GM21526 (cell line): ENCODE results near the gene MMP13.
A peak's percentile ranks its signal among the peaks of the same experiment; 100 is the strongest.

ENCODE experiments used
- ATAC-seq: cut with Tn5 transposase; IDR thresholded peaks from one replicate; pipeline ENCODE4 v1.9.1; 2021; ENCODE audit warnings: moderate library complexity; ENCODE audit not compliant: unreplicated experiment, low FRiP score

MMP13 gene

DNA sequence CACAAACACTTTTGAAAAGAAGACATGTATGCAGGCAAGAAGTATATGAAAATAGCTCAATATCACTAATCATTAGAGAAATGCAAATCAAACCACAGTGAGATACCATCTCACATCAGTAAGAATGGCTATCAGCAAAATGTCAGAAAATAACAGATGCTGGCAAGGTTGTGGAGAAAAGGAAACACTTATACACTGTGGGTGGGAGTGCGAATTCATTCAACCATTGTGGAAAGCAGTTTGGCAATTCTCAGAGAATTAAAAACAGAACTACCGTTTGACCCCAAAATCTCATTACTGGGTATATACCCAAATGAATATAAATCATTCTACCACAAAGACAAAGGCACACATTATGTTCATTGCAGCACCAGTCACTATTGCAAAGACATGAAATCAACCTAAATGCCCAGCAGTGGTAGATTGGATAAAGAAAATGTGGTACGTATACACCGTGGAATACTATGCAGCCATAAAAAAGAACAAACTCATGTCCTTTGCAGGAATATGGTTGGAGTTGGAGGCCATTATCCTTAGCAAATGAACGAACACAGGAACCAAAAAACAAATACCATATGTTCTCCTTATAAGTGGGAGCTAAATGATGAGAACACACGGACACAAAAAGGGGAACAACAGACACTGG is 18.5 kb downstream of the MMP13 start:
- ATAC-seq = no peak

GRCh38 chr11:102935514-102935913 is 20.0 kb downstream of the MMP13 start:
- ATAC-seq = no peak

- ATAC-seq = no peak
Measured at GRCh38 chr11:102934735-102935134, 20.8 kb downstream of the MMP13 start.

DNA sequence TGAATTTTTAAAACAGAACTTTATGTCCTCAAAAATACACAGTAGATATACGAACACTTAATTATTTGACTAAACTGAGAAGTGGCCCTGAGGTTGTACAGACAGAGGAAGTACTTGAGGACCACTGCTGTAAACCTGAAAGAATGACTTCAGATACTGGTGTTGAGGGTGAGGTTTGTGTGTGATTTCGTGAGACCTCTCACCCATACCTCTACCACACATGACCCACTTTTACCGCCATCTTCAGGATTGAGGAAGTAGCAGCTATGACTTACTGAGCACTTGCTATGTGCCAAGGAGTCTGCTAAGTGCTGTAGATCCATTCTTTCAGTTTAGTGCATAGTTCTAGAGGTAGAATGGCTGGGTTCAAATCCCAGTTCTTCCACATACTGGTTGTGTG is 21.9 kb downstream of the MMP13 start:
- peak; percentile 64 for ATAC-seq

- ATAC-seq = no peak
Measured at GRCh38 chr11:102932678-102933077, 22.9 kb downstream of the MMP13 start.

GRCh38 chr11:102930451-102930850 is 25.1 kb downstream of the MMP13 start:
- no peak for ATAC-seq

DNA sequence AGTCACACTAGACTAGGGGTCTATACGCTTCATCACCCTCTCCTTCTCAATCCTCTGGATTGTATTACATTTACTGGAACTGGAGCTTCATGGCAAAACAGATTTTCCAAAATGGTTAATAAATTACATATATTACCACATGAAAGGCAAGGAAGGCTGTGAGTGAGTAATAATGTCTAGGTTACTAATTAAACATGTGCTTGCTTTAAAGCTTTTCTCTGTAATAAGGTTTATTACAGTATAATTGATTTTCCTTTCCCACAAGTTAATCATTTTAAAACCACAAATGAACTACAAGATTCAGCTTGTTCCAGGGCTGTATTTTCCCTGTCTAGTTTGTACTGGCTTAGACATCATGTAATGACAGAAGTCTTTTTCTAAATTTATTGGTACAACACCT is 25.6 kb downstream of the MMP13 start:
- no peak for ATAC-seq

- ATAC-seq = no peak
Measured at GRCh38 chr11:102929166-102929565, 26.4 kb downstream of the MMP13 start.

DNA sequence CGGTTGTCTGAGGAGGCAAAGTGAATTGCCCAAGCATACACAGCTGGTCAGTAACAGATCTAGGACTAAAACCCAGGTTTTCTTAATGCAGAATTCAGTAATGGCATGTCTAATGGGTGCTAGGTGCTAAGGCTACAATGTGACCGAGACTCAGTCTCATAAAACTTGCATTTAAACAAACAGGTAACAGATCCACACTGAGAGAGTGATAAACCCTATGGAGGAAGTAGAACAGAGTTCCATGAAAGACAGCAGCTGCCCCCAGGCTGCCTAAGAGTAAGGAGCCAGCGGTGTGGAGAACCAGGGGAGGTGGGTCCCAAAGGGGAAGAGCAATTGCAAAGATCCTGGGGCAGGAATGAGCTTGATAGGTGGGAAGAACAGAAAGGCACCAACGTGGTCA is 27.3 kb downstream of the MMP13 start:
- ATAC-seq = no peak

GRCh38 chr11:102927624-102927990 is 27.9 kb downstream of the MMP13 start:
- no peak for ATAC-seq

DNA sequence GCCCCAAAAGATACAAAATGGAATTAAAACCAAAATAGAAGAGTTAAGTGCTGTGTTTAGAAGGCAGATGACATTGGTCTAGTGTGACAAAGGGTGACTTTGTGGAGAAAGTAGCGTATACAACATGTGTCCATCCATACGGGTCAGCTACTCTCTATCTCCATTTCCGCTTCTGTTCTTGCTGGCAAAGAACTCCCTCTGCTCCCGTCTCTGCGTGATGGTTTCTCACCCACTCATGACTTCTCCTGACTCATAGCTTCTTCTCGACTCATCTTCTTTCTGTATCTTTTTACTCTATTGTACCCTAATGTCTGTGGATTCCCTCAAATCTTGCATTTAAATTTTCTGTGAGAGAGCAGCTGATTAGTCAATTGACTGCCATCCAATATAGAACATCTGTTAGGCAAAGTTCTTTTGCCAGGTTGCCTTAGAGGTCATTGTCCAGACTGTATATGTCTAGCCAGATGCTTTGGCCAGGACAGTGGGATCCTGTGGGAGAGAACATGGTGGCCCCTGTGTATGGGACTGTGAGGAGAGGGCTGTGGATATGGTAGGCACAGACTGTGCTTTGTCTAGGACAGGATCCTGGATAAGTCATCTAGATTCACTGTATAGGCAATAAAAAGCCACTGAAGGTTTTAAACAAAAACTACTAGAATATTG is 28.4 kb downstream of the MMP13 start:
- ATAC-seq = no peak

- no peak for ATAC-seq
Measured at GRCh38 chr11:102926517-102926916, 29.0 kb downstream of the MMP13 start.

DNA sequence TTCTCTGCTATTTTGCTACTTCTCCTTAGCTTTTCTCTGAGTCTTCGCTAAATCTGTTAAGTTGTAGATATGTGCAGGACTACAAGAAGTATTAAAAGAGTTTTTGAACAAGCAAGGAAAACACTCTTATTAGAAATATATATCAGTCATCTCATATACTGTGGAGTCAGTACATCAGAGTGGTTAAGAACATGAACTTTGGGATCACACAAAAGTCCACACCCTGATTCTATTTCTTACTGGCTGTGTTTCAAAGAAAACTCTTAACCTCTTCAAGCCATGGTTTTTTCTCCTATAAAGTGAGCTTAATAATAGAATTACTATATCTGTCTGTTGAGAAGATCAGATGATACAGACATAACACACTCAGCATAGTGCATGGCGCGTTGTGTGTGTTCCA is 29.5 kb downstream of the MMP13 start:
- no peak for ATAC-seq

DNA sequence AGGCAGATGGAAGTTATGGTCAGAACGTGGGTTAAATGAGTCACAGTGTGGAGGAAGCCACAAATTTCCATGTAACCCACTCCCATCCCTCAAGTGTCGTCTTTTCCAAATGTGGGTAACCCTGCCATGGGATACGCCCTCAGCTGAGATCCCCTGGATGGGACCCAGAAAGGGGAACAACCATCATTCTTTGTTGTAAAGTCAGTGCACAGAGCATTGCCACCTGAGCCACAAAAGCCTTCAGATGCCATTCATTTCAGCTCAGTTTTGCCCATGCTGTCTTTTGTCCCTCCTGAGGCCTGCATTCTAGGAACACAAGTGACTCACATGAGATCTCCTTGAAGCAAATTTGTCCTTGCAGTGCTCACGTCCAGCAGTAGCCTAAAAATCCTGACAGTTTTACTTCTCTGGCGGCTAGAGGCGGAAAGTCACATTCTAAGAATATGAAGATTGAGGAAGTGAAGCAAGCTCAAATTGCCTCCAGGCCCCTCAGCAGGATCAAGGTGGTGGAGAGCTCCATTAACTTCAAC is 30.6 kb downstream of the MMP13 start:
- no peak for ATAC-seq

DNA sequence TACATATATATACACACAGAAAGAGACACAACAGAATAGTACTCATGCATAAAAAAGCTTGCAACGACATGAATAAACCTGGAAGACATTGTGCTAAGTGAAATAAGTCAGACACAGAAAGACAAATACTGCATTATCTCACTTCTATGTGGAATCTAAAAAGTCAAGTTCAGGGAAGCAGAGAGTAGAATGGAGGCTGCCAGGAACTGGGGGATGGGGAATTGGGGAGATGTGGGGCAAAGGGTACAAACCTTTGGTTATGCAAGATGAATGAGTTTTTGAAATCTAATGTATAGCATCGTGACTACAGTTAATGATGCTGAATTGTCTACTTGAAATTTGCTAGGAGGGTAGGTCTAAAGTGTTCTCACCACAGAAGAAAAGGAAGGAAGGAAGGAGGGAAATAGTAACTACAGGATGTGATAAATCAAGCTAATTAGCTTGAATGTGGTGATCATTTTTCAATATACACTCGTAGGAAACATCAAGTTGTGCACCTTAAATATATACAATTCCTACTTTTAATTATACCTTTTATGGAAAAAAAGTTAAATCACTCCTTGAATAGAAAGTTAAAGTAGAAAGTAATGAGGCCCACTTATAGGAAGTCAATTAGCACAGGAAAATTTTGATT is 33.8 kb downstream of the MMP13 start:
- ATAC-seq = no peak

DNA sequence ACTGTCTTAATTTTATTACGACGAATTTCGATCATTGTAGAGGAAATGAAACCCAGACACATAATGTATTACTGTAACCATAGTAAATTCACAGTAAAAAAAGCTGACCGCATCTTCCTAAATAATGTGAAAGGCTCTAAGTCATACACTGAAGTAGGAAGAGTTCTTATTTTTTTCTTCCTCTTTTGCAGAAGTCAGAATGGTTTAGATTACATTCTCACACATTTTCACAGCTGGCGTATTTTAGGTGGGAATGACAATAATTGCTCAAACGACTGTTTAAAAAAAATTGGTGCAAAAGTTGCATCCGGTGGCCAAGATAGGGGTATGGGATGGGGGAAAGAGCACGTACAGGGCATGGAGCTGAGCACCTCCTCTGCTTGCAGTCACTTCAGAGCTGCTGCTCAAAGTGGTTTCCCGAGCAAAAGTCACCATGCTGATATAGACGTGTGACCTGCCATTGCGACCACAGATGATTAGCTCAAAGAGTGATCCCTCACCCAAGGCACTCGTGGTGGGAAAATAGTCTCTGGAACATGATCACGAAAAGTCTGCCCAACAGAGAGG is 35.3 kb downstream of the MMP13 start:
- ATAC-seq = peak; percentile 79

DNA sequence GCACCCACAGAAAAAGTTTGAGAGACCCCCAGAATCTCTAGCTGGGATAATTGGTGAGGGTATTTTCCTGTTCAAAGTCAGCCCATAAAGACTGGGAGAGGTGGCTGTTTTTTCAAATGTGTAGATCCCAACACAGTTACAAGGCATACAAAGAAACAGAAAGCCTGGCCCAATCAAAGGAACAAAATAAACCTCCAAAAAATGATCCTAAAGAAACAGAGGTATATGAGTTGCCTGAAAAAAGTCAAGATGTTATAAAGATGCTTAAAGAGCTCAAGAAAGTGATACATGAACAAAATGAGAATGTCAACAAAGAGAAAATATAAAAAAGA is 40.5 kb downstream of the MMP13 start:
- ATAC-seq = no peak

DNA sequence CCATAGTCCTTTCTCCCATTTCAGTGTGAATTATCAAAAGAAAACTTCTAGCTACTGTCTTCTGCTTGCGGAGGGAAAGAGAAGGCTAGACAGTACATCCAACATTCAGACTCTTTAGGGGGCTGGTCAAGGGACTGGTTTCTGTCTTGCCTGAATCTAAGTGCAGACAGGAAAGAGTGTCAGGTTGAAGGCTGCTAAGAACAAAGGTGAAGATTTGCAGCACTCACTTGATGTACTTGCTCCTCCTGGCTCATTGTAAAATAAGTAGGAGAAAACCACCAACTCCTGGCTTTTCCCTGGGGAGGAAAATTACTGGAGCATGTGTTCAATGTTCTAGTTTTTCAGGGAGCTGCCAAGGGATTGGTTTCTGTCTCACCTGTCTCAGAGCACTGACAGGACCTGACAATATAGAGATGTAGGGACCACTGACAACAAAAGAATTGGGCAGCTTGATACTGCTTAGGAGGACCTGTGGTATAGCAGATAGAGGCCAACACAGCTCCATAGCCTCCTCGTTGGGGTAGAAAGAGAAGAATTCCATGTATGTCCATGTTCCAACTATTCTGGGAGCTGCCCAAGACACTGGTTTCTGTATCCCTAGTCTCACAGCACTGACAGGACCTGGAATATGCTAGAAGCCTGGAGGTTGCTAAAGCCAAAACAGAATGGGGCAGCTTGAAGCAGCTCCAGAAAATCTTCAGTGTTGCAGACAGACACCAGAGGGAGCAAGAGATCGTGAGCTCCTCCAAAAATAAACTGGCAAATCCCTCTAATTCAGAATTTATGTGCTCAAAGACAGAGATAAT is 41.1 kb downstream of the MMP13 start:
- ATAC-seq = no peak

- no peak for ATAC-seq
Measured at GRCh38 chr11:102912482-102912830, 43.1 kb downstream of the MMP13 start.

GRCh38 chr11:102911758-102912481 is 43.6 kb downstream of the MMP13 start:
- ATAC-seq = no peak
